Lower leg skin (tissue), 3 donors: Measurements from ENCODE around the gene FURIN.

Experiments
- CTCF ChIP-seq, 3 donors: fragments of 450-650 bp; IDR thresholded peaks; one replicate each; pipeline ENCODE4 v1.5.1; 2016; ENCODE audit warnings: antibody characterized with exemption in 3 of 3, mild to moderate bottlenecking in 3 of 3, moderate library complexity in 2 of 3
- POLR2A ChIP-seq, 2 donors: fragments of 450-650 bp; IDR thresholded peaks; one replicate each; pipeline ENCODE4 v1.6.1; 2016 to 2017; ENCODE audit warnings: antibody characterized with exemption in 2 of 2, mild to moderate bottlenecking in 1 of 2, moderate library complexity in 1 of 2

- TF ChIP-seq CTCF (IDR thresholded peaks at IDR 0.05) (no peak), POLR2A (IDR thresholded peaks at IDR 0.05) (no peak)
Measured at GRCh38 chr15:90892498-90893174, 24.2 kb downstream of the FURIN start.
